Sigmoid colon (tissue), 4 donors: ENCODE measurements around the gene MTOR.

Source experiments
- EP300 ChIP-seq, 4 donors: sonication (generic); formaldehyde crosslinking; IDR thresholded peaks; one replicate each; pipeline ENCODE4 v1.6.1; 2017; ENCODE audit warnings: antibody characterized with exemption in 4 of 4
- POLR2A ChIP-seq, 2 donors: fragments of 450-650 bp; IDR thresholded peaks; one replicate each; pipeline ENCODE4 v1.6.1; 2016; ENCODE audit warnings: antibody characterized with exemption in 2 of 2, mild to moderate bottlenecking in 2 of 2, moderate library complexity in 2 of 2
- POLR2AphosphoS5 ChIP-seq, 4 donors: sonication (generic); formaldehyde crosslinking; IDR thresholded peaks; one replicate each; pipeline ENCODE4 v1.6.1; 2017; ENCODE audit warnings: antibody characterized with exemption in 4 of 4
- TF ChIP-seq, protein P1 (sequence below), 4 experiments: fragments of 450-650 bp in 3 of 4; fragments of 200-600 bp in 1 of 4; IDR thresholded peaks; one replicate each; pipeline ENCODE4 v1.5.1; 2016 to 2019; ENCODE audit warnings: antibody characterized with exemption in 4 of 4, mild to moderate bottlenecking in 3 of 4, moderate library complexity in 2 of 4

DNA sequence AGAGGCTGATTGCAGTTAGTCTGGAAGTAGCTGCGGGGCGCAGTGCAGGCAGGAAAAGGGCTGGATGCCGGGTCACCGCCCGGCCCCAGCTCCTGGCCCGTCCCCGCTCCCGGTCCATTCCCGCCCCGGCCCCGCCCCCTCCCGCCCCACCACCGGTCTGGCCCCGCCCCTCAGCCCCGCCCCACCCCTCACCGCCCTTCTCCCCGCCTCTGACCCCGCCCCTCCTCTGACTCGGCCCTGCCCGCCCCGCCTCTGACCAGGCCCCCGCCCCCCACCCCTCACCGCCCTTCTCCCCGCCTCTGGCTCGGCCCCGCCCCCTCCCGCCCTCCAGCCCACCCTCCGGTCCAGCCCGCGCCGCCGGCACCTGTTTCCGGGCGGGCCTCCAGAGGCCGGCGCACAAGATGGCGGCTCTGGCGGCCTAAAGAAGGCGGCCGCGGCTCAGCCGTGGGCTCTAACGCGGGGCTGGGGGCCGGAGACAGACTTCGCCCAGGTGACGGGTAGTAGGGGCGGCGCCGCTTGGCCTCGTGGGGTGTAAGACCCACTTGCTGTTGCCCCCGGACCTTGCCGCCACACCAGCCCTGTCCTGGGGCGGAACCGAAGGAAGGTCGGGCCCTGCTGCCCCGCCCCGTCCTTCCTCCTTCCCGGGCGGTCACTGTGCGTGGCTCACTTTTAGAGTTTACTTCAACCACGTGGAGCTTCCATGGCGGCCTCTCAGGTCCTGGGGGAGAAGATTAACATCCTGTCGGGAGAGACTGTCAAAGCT lies 10.7 kb upstream of the MTOR start, which contains the start of gene UBIAD1:
- TF ChIP-seq POLR2AphosphoS5 (IDR thresholded peaks at IDR 0.05) (peak; percentile 53 to 70 (median 60)), POLR2A (IDR thresholded peaks at IDR 0.05) (peak in 1 of 2 donors; percentile 33), EP300 (IDR thresholded peaks at IDR 0.05) (no peak)
- TF ChIP-seq, protein P1, sequence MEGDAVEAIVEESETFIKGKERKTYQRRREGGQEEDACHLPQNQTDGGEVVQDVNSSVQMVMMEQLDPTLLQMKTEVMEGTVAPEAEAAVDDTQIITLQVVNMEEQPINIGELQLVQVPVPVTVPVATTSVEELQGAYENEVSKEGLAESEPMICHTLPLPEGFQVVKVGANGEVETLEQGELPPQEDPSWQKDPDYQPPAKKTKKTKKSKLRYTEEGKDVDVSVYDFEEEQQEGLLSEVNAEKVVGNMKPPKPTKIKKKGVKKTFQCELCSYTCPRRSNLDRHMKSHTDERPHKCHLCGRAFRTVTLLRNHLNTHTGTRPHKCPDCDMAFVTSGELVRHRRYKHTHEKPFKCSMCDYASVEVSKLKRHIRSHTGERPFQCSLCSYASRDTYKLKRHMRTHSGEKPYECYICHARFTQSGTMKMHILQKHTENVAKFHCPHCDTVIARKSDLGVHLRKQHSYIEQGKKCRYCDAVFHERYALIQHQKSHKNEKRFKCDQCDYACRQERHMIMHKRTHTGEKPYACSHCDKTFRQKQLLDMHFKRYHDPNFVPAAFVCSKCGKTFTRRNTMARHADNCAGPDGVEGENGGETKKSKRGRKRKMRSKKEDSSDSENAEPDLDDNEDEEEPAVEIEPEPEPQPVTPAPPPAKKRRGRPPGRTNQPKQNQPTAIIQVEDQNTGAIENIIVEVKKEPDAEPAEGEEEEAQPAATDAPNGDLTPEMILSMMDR (IDR thresholded peaks at IDR 0.05), result no peak
